Loucy (cell line): Measurements from ENCODE around the gene ARCN1.

Experiments used
- H2AFZ ChIP-seq: fragments of 200-600 bp; sonication (generic); 2 replicates; pipeline ENCODE4 v1.6.0; 2016; ENCODE audit warnings: antibody characterized with exemption, mild to moderate bottlenecking, low read length, moderate library complexity
- H3F3A ChIP-seq: fragments of 200-600 bp; 2 replicates; pipeline ENCODE4 v1.6.0; 2016; ENCODE audit warnings: antibody characterized with exemption, low read depth, mild to moderate bottlenecking
- H3K27me3 ChIP-seq: fragments of 200-600 bp; sonication (generic); 2 replicates; pipeline ENCODE4 v1.6.1; 2014; ENCODE audit warnings: low read length, mild to moderate bottlenecking; ENCODE audit not compliant: insufficient read depth, poor library complexity, severe bottlenecking
- H3K36me3 ChIP-seq: fragments of 200-600 bp; sonication (generic); 2 replicates; pipeline ENCODE4 v1.6.1; 2016; ENCODE audit warnings: low read length; ENCODE audit not compliant: insufficient read depth
- H3K4me1 ChIP-seq: fragments of 200-600 bp; sonication (generic); 2 replicates; pipeline ENCODE4 v1.5.1; 2014; ENCODE audit warnings: low read length, mild to moderate bottlenecking; ENCODE audit not compliant: insufficient read depth, poor library complexity, severe bottlenecking
- H3K4me2 ChIP-seq: fragments of 200-600 bp; sonication (generic); 2 replicates; pipeline ENCODE4 v1.6.0; 2014; ENCODE audit warnings: antibody characterized with exemption, low read length, low read depth, mild to moderate bottlenecking; ENCODE audit not compliant: poor library complexity, severe bottlenecking
- H3K4me3 ChIP-seq: fragments of 200-600 bp; sonication (generic); 2 replicates; pipeline ENCODE4 v1.5.1; 2014; ENCODE audit warnings: low read length, mild to moderate bottlenecking, mixed read lengths; ENCODE audit not compliant: poor library complexity, severe bottlenecking
- H3K79me2 ChIP-seq: fragments of 200-600 bp; sonication (generic); 2 replicates; pipeline ENCODE4 v1.6.1; 2014; ENCODE audit warnings: low read length; ENCODE audit not compliant: insufficient read depth
- H3K9ac ChIP-seq: fragments of 200-600 bp; sonication (generic); 2 replicates; pipeline ENCODE4 v1.6.0; 2014; ENCODE audit warnings: mild to moderate bottlenecking, low read depth, low read length, moderate library complexity; ENCODE audit not compliant: poor library complexity, severe bottlenecking
- H3K9me2 ChIP-seq: fragments of 200-600 bp; sonication (generic); replicated peaks from 2 replicates; pipeline ENCODE4 v1.6.1; 2016; ENCODE audit warnings: low read depth, low read length, mixed read lengths
- H3K9me3 ChIP-seq: fragments of 200-600 bp; sonication (generic); 2 replicates; pipeline ENCODE4 v1.6.1; 2014; ENCODE audit warnings: mild to moderate bottlenecking, antibody characterized with exemption, low read length, low read depth; ENCODE audit not compliant: insufficient read depth
- H4K20me1 ChIP-seq: fragments of 200-600 bp; sonication (generic); 2 replicates; pipeline ENCODE4 v1.6.0; 2014; ENCODE audit warnings: antibody characterized with exemption, low read length, mild to moderate bottlenecking; ENCODE audit not compliant: insufficient read depth, poor library complexity, severe bottlenecking
- CTCF ChIP-seq: fragments of 200-600 bp; sonication (generic); conservative IDR thresholded peaks from 2 replicates; pipeline ENCODE4 v1.5.1; 2014; ENCODE audit warnings: mild to moderate bottlenecking, antibody characterized with exemption, low read length
- EZH2phosphoT487 ChIP-seq: fragments of 200-600 bp; IDR thresholded peaks from 2 replicates; pipeline ENCODE4 v1.6.1; 2018; ENCODE audit warnings: antibody characterized with exemption, mild to moderate bottlenecking, moderate library complexity, borderline replicate concordance

The ARCN1 gene

GRCh38 chr11:118622376-118623268 lies 50.4 kb downstream of the ARCN1 start:
- no peaks in the 10 kb centered on the region for H4K20me1 ChIP-seq
- H3K4me3 ChIP-seq, result peak overlapping the region; percentile 78

DNA sequence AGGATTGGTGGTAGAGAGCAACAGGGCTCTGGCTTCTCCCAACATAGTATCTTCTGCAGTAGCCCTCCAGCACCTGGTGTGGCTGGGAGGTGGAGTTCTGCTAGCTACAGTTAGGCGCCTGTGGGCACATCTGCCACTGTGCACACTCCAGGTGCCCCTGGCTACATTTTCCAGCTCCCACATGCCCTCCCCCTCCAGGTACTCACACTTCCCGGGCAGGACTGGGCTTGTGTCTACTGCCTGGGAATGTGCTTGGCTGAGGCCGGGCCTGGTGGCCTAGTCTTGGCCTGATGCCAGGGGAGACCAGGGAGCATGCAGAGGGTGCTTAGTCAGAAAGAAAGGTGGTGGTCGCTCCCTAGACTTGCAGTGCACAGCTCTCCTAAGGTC lies 51.1 kb downstream of the ARCN1 start:
- H3K27me3 ChIP-seq, result no peaks in the 10 kb centered on the region
- peak overlapping the region; percentile 30 for H3K9ac ChIP-seq
- no peaks in the 10 kb centered on the region for H3K9me2 ChIP-seq
- H3K79me2 ChIP-seq, result no peaks in the 10 kb centered on the region
- TF ChIP-seq EZH2phosphoT487 (no peak), CTCF (no peak)
- H4K20me1 ChIP-seq, result no peaks in the 10 kb centered on the region
- no peaks in the 10 kb centered on the region for H3K9me3 ChIP-seq
- H3F3A ChIP-seq, result no peaks in the 10 kb centered on the region
- H3K4me3 ChIP-seq, result no peak overlapping the region
- peak overlapping the region; percentile 88 for H3K4me2 ChIP-seq
- no peak overlapping the region for H2AFZ ChIP-seq
- no peaks in the 10 kb centered on the region for H3K36me3 ChIP-seq
- H3K4me1 ChIP-seq, result peaks cover 34% of the 10 kb centered on the region

More at GRCh38 chr11:118622376-118623268, 50.4 kb downstream of the ARCN1 start:
- H3K27me3 ChIP-seq, result no peaks in the 10 kb centered on the region
- H3K4me1 ChIP-seq, result peaks cover 34% of the 10 kb centered on the region
- TF ChIP-seq EZH2phosphoT487, result no peak
- no peak for TF ChIP-seq CTCF
- peak overlapping the region; percentile 88 for H3K4me2 ChIP-seq
- no peaks in the 10 kb centered on the region for H3K79me2 ChIP-seq
- no peaks in the 10 kb centered on the region for H3F3A ChIP-seq
- no peaks in the 10 kb centered on the region for H3K9me3 ChIP-seq
- H3K36me3 ChIP-seq, result no peaks in the 10 kb centered on the region
- peak overlapping the region; percentile 76 for H3K9ac ChIP-seq
- no peak overlapping the region for H2AFZ ChIP-seq
- H3K9me2 ChIP-seq, result no peaks in the 10 kb centered on the region

- Histone ChIP-seq H3K9me2 (no peaks in the 10 kb centered on the region), H3K79me2 (no peaks in the 10 kb centered on the region), H3F3A (no peaks in the 10 kb centered on the region), H3K36me3 (no peaks in the 10 kb centered on the region), H3K9ac (no peak overlapping the region), H4K20me1 (no peaks in the 10 kb centered on the region), H2AFZ (no peak overlapping the region), H3K4me3 (no peak overlapping the region), H3K27me3 (no peaks in the 10 kb centered on the region), H3K9me3 (no peaks in the 10 kb centered on the region), H3K4me1 (peaks cover 26% of the 10 kb centered on the region), H3K4me2 (no peak overlapping the region)
- TF ChIP-seq EZH2phosphoT487, result no peak
- TF ChIP-seq CTCF, result no peak
Observed at GRCh38 chr11:118625036-118625690, 53.0 kb downstream of the ARCN1 start.
